Renal cortex interstitium (tissue), 15 donors: Measurements from ENCODE around the gene OR5H2. TPM values are rescaled to one million over a fixed set of nuclear protein-coding genes. Genes with fewer than 3 reads are reported as not detected.
"Not testable (repeated sequence)": the region's sequence is repeated elsewhere in the genome, so short reads cannot be mapped to it uniquely, and the experiment has no call there.

Experiments used
- DNase-seq, 11 donors: peaks; one replicate each; pipeline ENCODE4 v3.0.0-alpha.2; 2013; ENCODE audit warnings: low read depth in 9 of 11, low spot score in 4 of 11; ENCODE audit errors: extremely low read depth in 1 of 11
- long read RNA-seq, 16 experiments: transcript quantifications; one replicate each; lab custom pipeline, GENCODE V29; 2026
- polyA plus RNA-seq, 3 donors: library from polyadenylated mRNA; unstranded; fragments of 120-200 nt; gene quantifications; one replicate each; pipeline ENCODE4 v1.2.1, GENCODE V29; 2013; ENCODE audit not compliant: insufficient read length in 3 of 3

Gene OR5H2
- not detected for polyA plus RNA-seq
- long read RNA-seq, donor 1, result 0 reads
- long read RNA-seq, donor 2, result 0 reads
- long read RNA-seq, donor 3, result 0 reads
- long read RNA-seq, donor 4, result 0 reads
- long read RNA-seq, donor 5, result 0 reads
- long read RNA-seq, donor 6, result 0 reads
- long read RNA-seq, donor 7, result 0 reads
- long read RNA-seq, donor 8, result 0 reads
- long read RNA-seq, donor 9, result 0 reads
- long read RNA-seq, donor 10, result 0 reads
- long read RNA-seq, donor 11, result 0 reads
- long read RNA-seq, donor 12, result 0 reads
- long read RNA-seq, donor 13, result 0 reads
- long read RNA-seq, donor 14, result 0 reads
- long read RNA-seq, donor 15, result 0 reads
- long read RNA-seq, donor 16, result 0 reads

- no peak for DNase-seq
Observed at GRCh38 chr3:98282205-98282604, at the start of gene OR5H2. Gene OR5H2 (plus strand): TSS chr3:98282505. CDS start chr3:98282903, 398 bp downstream.

GRCh38 chr3:98233468-98233867 lies 48.8 kb upstream of the OR5H2 start:
- no peak for DNase-seq

GRCh38 chr3:98240131-98240530 lies 42.2 kb upstream of the OR5H2 start:
- DNase-seq, result no peak

DNA sequence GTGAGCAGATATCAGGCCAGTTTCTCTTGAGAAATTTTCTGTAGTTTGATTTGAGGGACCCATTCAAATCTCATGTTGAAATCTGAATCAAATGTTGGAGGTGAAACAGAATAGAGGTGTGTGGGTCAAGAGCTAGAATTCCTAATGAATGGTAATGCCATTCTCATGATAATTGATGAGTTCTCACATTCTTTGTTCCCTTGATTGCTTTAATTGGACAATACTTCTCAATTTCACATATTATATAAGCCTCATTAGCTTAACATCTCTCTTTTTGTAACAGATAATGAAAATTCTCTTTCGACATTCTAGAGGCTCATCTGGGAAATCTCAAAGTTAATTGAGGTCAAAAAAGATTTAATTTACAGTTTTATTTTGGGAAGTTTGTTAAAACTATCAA lies 40.1 kb upstream of the OR5H2 start:
- DNase-seq, result no peak

GRCh38 chr3:98243843-98244242 lies 38.5 kb upstream of the OR5H2 start:
- no peak for DNase-seq

DNA sequence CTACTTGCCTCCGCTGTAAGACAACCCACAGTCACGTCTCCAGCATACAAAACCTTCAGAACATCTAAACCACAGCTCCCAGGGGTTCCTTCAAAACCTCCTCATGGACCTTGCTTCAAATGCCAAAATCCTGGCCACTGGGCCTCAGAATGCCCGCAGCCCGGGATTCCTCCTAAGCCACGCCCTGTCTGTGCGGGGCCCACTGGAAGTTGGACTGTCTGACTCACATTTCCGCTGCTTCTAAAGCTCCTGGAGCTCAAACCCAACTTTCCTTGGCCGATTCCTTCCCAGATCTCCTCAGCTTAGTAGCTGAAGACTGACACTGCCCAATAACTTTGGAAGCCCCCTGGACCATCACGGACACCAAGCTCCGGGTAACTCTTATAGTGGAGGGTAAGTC lies 36.2 kb upstream of the OR5H2 start:
- DNase-seq, result no peak

DNA sequence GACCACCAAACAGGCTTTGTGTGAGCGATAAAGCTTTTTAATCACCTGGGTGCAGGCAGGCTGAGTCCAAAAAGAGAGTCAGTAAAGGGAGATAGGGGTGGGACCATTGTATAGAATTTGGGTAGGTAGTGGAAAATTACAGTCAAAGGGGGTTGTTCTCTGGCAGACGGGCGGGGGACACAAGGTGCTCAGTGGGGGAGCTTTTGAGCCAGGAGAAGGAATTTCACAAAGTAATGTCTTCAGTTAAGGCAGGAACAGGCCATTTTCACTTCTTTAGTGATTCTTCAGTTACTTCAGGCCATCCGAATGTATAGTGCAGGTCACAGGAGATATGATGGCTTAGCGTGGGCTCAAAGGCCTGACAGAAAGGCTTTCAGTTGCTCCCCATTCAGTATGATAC lies 26.3 kb upstream of the OR5H2 start:
- DNase-seq, result not testable (repeated sequence)

DNA sequence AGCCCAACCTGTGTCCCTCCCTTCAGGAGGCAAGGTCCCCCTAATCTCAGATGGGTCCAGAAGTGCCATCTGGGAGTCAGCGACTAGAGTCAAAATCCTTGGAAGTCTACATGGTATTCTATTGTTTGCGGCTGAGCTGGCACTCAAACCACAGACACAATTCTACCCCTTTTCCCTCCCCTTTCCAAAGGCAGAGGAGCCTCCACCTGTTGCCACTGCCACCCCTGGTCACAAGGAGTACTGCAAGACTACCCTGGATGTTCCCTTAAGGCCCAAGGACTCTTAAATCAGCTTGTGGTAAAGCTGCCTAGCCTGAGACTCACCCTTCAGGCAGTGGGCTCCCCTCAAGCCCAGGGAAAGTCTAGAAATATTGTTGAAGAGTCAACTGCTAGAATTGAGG lies 22.6 kb upstream of the OR5H2 start:
- no peak for DNase-seq

GRCh38 chr3:98262046-98262445 lies 20.3 kb upstream of the OR5H2 start:
- DNase-seq, result no peak

GRCh38 chr3:98263944-98264343 lies 18.4 kb upstream of the OR5H2 start, which contains the start of gene OR5H6:
Gene OR5H6 (plus strand): TSS chr3:98264244. CDS start chr3:98264333, 89 bp downstream.
- no peak for DNase-seq

GRCh38 chr3:98269846-98270245 lies 12.5 kb upstream of the OR5H2 start:
- no peak for DNase-seq

DNA sequence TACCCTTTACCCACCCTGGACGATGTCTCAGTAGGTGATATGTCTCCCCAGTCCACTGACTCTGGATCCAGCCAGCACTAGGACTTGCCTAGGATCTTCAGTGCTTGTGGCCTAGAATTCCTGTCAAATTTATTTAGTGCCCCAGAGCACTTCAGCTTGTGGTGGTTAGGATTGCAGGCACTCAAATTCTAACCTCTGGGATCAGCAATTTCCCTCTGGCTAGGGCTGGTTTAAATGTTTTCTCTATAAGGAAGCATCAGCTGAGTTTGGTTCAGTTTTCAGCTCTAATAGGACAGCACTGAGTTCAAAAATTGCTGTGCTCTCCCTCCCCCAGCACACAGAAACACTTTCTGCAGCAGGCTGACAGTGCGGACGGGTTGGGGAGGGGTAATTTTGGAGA lies 10.2 kb upstream of the OR5H2 start:
- no peak for DNase-seq

GRCh38 chr3:98274914-98275313 lies 7.4 kb upstream of the OR5H2 start:
- no peak for DNase-seq

GRCh38 chr3:98290916-98291315 lies 8.6 kb downstream of the OR5H2 start:
- DNase-seq, result no peak

GRCh38 chr3:98291332-98291957 lies 9.1 kb downstream of the OR5H2 start:
- DNase-seq, result no peak

- no peak for DNase-seq
Observed at GRCh38 chr3:98322101-98322500, 39.8 kb downstream of the OR5H2 start.

DNA sequence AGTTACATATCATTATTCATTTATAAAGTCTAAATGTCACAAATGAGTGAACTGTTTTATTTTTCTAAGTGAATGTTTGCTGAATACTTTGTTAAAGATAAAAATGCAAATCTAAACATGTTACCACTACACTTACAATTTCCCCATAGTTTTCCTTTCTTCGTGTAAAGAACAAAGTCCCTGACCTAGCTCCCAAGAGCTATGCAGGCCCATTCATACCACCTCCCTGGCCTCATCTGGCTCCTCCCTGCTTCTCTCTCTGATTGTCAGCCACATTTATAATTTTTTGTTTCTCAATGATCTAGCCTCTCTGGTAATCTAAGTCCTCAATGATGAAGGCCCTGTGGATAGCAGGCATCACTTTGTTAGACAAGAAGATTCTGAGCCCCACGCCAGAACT lies 40.4 kb downstream of the OR5H2 start:
- no peak for DNase-seq

GRCh38 chr3:98323425-98323824 lies 41.1 kb downstream of the OR5H2 start:
- DNase-seq, result no peak

- DNase-seq, result no peak
Observed at GRCh38 chr3:98325055-98325454, 42.8 kb downstream of the OR5H2 start.

GRCh38 chr3:98326105-98326893 lies 44.0 kb downstream of the OR5H2 start:
- no peak for DNase-seq
